Measurements from ENCODE around the gene SPANXA1. TPM values are rescaled to one million over a fixed set of nuclear protein-coding genes. Genes with fewer than 3 reads are reported as not detected.
"Not testable (repeated sequence)": the region's sequence is repeated elsewhere in the genome, so short reads cannot be mapped to it uniquely, and the experiment has no call there.

The SPANXA1 gene, protein sequence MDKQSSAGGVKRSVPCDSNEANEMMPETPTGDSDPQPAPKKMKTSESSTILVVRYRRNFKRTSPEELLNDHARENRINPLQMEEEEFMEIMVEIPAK
- total RNA-seq (1 to 10 TPM in 1 of 2 donors, not detected in 1; 8.3 TPM), polyA plus RNA-seq (ENCODE audit: insufficient read depth, low read depth, low replicate concordance) (6.5 TPM)
- long read RNA-seq, donor 1: 0 reads
- long read RNA-seq, donor 2: 0 reads

DNA sequence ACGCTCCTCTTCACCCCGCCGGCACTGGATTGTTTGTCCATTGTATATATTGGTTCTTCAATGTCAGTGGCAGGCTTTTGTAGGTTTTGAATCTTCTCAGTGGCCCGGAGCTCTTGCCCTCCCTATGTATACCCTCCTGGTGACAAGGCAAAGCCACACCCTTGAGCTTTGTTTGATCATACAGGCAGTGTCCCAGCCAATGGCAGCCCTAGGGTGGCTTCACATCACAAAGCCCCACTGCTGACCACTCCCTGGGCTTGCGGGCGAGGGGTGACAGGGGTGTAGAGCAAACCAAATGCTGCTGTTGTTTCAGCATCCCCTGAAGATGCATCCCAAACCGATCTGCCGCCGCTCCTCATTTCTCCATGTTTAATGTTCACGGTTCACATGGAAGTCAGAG lies at the start of gene SPANXA1:
SPANXA1 (minus strand) TSS at position 101 of the 400 bp plus-strand sequence; CDS start at position 41, 60 bp downstream.
- intact Hi-C loops (cut with DNase I; ENCODE audit: low total_unique reads): not testable (repeated sequence)

DNA sequence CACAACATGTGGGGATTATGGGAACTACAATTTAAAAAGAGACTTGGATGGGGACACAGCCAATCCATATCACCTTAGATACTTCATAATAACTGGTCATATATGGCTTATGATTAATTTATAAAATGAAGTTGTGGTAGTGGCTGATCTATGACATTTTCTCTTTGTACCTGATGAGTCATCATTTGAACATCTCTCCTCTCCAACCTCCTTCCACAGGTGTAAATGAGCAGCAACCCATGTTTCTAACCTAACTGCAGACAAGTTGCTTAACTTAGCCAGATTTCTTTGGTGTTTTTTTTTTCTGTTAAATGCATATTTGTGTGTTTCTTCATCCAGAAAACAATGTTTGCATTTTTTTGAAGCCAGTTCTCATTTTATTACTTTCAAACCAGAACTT lies 47.6 kb upstream of the SPANXA1 start:
- Histone ChIP-seq H3K4me3 (no peak overlapping the region), H3K36me3 (ENCODE audit: low read depth, missing control alignments) (no peaks in the 10 kb centered on the region), H3K27ac (no peak overlapping the region), H3K4me1 (no peaks in the 10 kb centered on the region), H3K9me3 (no peaks in the 10 kb centered on the region), H3K27me3 (no peaks in the 10 kb centered on the region)
- no peak for TF ChIP-seq POLR2A (IDR thresholded peaks at IDR 0.05)
- TF ChIP-seq, protein P1, sequence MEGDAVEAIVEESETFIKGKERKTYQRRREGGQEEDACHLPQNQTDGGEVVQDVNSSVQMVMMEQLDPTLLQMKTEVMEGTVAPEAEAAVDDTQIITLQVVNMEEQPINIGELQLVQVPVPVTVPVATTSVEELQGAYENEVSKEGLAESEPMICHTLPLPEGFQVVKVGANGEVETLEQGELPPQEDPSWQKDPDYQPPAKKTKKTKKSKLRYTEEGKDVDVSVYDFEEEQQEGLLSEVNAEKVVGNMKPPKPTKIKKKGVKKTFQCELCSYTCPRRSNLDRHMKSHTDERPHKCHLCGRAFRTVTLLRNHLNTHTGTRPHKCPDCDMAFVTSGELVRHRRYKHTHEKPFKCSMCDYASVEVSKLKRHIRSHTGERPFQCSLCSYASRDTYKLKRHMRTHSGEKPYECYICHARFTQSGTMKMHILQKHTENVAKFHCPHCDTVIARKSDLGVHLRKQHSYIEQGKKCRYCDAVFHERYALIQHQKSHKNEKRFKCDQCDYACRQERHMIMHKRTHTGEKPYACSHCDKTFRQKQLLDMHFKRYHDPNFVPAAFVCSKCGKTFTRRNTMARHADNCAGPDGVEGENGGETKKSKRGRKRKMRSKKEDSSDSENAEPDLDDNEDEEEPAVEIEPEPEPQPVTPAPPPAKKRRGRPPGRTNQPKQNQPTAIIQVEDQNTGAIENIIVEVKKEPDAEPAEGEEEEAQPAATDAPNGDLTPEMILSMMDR (IDR thresholded peaks at IDR 0.05): no peak
- DNase-seq: no peak
- intact Hi-C loops (cut with DNase I; ENCODE audit: low total_unique reads): no loop called here

More for the DNA sequence above, at the start of gene SPANXA1:
- not testable (repeated sequence) for DNase-seq; H3K4me3 ChIP-seq; H3K36me3 ChIP-seq (ENCODE audit: low read depth, missing control alignments); H3K27me3 ChIP-seq; H3K9me3 ChIP-seq; H3K27ac ChIP-seq; H3K4me1 ChIP-seq
- no CpG with 5 or more reads among the region's 10 CpGs for WGBS, 2 donors

DNA sequence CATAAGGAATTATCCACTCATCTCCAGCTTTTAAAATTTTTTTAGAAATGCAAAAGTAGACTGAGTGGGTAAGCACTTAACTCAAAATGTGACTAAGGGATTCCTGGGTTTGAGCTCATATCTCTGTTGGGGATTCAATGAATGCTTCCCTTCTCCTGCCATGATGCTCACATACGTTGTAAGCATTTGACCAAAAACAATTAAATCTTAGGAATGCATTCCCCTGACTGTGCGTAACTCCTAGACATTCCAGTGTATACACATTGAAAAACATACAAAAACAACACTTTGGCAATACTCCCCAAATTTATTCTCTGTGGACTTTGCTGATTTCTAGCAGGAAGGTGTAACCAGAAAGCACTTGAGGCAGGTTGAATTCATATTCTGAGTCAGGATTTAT lies 34.8 kb upstream of the SPANXA1 start:
- H3K27me3 ChIP-seq: no peaks in the 10 kb centered on the region
- no peaks in the 10 kb centered on the region for H3K9me3 ChIP-seq
- H3K4me3 ChIP-seq: no peak overlapping the region
- WGBS, 2 donors: 83 to 86% methylated on average over 2 of the region's 2 CpGs
- no peak overlapping the region for H3K27ac ChIP-seq
- no peak for TF ChIP-seq POLR2A (IDR thresholded peaks at IDR 0.05)
- intact Hi-C loops (cut with DNase I; ENCODE audit: low total_unique reads): no loop called here
- no peaks in the 10 kb centered on the region for H3K4me1 ChIP-seq
- no peak for DNase-seq
- no peaks in the 10 kb centered on the region for H3K36me3 ChIP-seq (ENCODE audit: low read depth, missing control alignments)

DNA sequence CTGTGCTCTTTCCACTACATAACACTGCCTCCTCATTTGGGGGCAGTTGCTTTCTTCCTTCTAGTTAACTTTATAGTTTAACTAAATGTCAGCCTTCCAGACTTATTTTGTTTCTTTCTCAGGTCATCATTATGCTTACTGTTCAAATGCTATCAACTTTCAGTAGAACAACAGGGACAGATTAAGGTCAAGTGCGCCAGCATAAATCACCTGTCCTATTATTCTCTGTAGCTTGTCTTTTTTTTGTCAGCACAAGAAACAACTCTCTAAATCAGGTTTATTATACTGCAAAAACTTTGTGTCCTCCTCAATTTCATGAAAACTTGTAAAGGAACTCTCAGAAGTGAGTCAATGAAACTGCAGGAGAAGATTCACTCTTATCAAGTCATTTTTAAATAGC lies 24.6 kb upstream of the SPANXA1 start:
- Histone ChIP-seq H3K4me3 (no peak overlapping the region), H3K9me3 (no peaks in the 10 kb centered on the region), H3K27ac (no peak overlapping the region), H3K36me3 (ENCODE audit: low read depth, missing control alignments) (no peaks in the 10 kb centered on the region), H3K4me1 (no peaks in the 10 kb centered on the region), H3K27me3 (no peaks in the 10 kb centered on the region)
- intact Hi-C loops (cut with DNase I; ENCODE audit: low total_unique reads): no loop called here
- no peak for DNase-seq
- WGBS, 2 donors: 100% methylated on average over 1 of the region's 1 CpG
- TF ChIP-seq, protein P1 (IDR thresholded peaks at IDR 0.05): no peak
- TF ChIP-seq POLR2A (IDR thresholded peaks at IDR 0.05): no peak

DNA sequence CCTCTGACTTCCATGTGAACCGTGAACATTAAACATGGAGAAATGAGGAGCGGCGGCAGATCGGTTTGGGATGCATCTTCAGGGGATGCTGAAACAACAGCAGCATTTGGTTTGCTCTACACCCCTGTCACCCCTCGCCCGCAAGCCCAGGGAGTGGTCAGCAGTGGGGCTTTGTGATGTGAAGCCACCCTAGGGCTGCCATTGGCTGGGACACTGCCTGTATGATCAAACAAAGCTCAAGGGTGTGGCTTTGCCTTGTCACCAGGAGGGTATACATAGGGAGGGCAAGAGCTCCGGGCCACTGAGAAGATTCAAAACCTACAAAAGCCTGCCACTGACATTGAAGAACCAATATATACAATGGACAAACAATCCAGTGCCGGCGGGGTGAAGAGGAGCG lies 4.9 kb upstream of the SPANXA1 start, which contains the start of gene SPANXA2:
SPANXA2 (plus strand) TSS at position 301 of the 400 bp plus-strand sequence; CDS start at position 361, 60 bp downstream.
- no CpG with 5 or more reads among the region's 10 CpGs for WGBS, 2 donors

DNA sequence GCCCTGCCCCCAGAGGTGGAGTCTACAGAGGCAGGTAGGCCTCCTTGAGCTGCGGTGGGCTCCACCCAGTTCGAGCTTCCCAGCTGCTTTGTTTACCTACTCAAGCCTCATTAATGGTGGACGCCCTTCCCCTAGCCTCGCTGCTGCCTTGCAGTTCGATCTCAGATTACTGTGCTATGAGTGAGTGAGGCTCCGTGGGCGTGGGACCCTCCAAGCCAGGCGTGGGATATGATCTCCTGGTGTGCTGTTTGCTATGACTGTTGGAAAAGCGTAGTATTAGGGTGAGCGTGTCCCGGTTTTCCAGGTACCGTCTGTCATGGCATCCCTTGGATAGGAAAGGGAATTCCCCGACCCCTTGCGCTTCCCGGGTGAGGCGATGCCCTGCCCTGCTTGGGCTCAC lies 42.0 kb downstream of the SPANXA1 start:
- WGBS, 2 donors: no CpG with 5 or more reads among the region's 16 CpGs
- DNase-seq; H3K27ac ChIP-seq; H3K9me3 ChIP-seq; H3K4me1 ChIP-seq; H3K36me3 ChIP-seq (ENCODE audit: low read depth, missing control alignments); H3K27me3 ChIP-seq; H3K4me3 ChIP-seq; intact Hi-C loops (cut with DNase I; ENCODE audit: low total_unique reads): not testable (repeated sequence)

More for the DNA sequence above, 4.9 kb upstream of the SPANXA1 start, which contains the start of gene SPANXA2:
- H3K36me3 ChIP-seq (ENCODE audit: low read depth, missing control alignments); intact Hi-C loops (cut with DNase I; ENCODE audit: low total_unique reads); H3K27me3 ChIP-seq; H3K27ac ChIP-seq; H3K9me3 ChIP-seq; H3K4me1 ChIP-seq; H3K4me3 ChIP-seq; DNase-seq: not testable (repeated sequence)

Other genes with a start within 250 kb of the SPANXA1 start
- 10 to 100 TPM in 1 of 2 donors, 1 to 10 TPM in 1; 8.3 to 27.2 TPM for gene SPANXA2, start 5.0 kb upstream of the SPANXA1 start, total RNA-seq
- 6.5 TPM for gene SPANXA2, start 5.0 kb upstream of the SPANXA1 start, polyA plus RNA-seq (ENCODE audit: insufficient read depth, low read depth, low replicate concordance)
- 10 to 100 TPM in 1 of 2 donors, not detected in 1; 13.9 TPM for gene SPANXD, start 114.0 kb upstream of the SPANXA1 start, total RNA-seq
- gene SPANXD, start 114.0 kb upstream of the SPANXA1 start, polyA plus RNA-seq (ENCODE audit: insufficient read depth, low read depth, low replicate concordance): 11.5 TPM

Data from testis (tissue), 5 donors.